OCI-LY3 (cell line): ENCODE results near the gene TRA2A.

ENCODE experiments used
- H2AFZ ChIP-seq: fragments of 200-600, 300-600 bp; shearing (Covaris generic); 2 replicates; pipeline ENCODE4 v1.6.0; 2014; ENCODE audit warnings: antibody characterized with exemption, low read depth, low read length
- H3K27ac ChIP-seq: fragments of 200-600, 300-600 bp; sonication (generic); 2 replicates; pipeline ENCODE4 v1.5.1; 2014; ENCODE audit warnings: mild to moderate bottlenecking, low read length, moderate library complexity, mixed read lengths
- H3K27me3 ChIP-seq: fragments of 200-600, 300-600 bp; sonication (generic); 2 replicates; pipeline ENCODE4 v1.6.1; 2014; ENCODE audit warnings: low read depth, low read length, mixed read lengths
- H3K36me3 ChIP-seq: fragments of 200-600, 300-600 bp; sonication (generic); replicated peaks from 2 replicates; pipeline ENCODE3; 2014; ENCODE audit warnings: low read depth, low read length, mixed read lengths
- H3K4me1 ChIP-seq: fragments of 300-600, 200-600 bp; sonication (generic); 2 replicates; pipeline ENCODE4 v1.6.1; 2014; ENCODE audit warnings: low read length, mixed read lengths
- H3K4me2 ChIP-seq: fragments of 200-600, 300-600 bp; sonication (generic); 2 replicates; pipeline ENCODE4 v1.6.1; 2014; ENCODE audit warnings: low read length, mixed read lengths
- H3K4me3 ChIP-seq: fragments of 300-600, 200-600 bp; sonication (generic); 2 replicates; pipeline ENCODE4 v1.5.1; 2014; ENCODE audit warnings: antibody characterized with exemption, mild to moderate bottlenecking, low read length, moderate library complexity
- H3K79me2 ChIP-seq: fragments of 300-600, 200-600 bp; shearing (Covaris generic); 2 replicates; pipeline ENCODE4 v1.6.1; 2014; ENCODE audit warnings: mild to moderate bottlenecking, low read length, mixed read lengths
- H3K9ac ChIP-seq: fragments of 300-600, 200-600 bp; shearing (Covaris generic); 2 replicates; pipeline ENCODE4 v1.6.0; 2014; ENCODE audit warnings: mild to moderate bottlenecking, low read length, moderate library complexity
- H3K9me3 ChIP-seq: fragments of 200-600, 300-600 bp; shearing (Covaris generic); 2 replicates; pipeline ENCODE4 v1.6.1; 2014; ENCODE audit warnings: low read length, mixed read lengths; ENCODE audit not compliant: insufficient read depth
- H4K20me1 ChIP-seq: fragments of 200-600, 300-600 bp; sonication (generic); 2 replicates; pipeline ENCODE4 v1.6.1; 2016; ENCODE audit warnings: low read length, mixed read lengths; ENCODE audit not compliant: insufficient read depth
- CTCF ChIP-seq: fragments of 200-600, 300-600 bp; sonication (generic); IDR thresholded peaks from 2 replicates; pipeline ENCODE4 v1.5.1; 2014; ENCODE audit warnings: antibody characterized with exemption, low read length, low read depth
- EZH2phosphoT487 ChIP-seq: fragments of 200-600 bp; shearing (Covaris generic); IDR thresholded peaks from 2 replicates; pipeline ENCODE4 v1.6.1; 2018; ENCODE audit warnings: antibody characterized with exemption, mixed run types, low read depth

Gene TRA2A

GRCh38 chr7:23477157-23477499, 54.7 kb downstream of the TRA2A start:
- no peak overlapping the region for H3K9ac ChIP-seq
- TF ChIP-seq CTCF = no peak
- TF ChIP-seq EZH2phosphoT487 = no peak
- peaks cover 16% of the 10 kb centered on the region; the same call in 1 of the 2 replicates for H3K4me1 ChIP-seq
- H3K36me3 ChIP-seq = no peaks in the 10 kb centered on the region
- no peaks in the 10 kb centered on the region for H4K20me1 ChIP-seq
- H3K4me2 ChIP-seq = peak overlapping the region; percentile 76; the same call in 1 of the 2 replicates
- no peaks in the 10 kb centered on the region for H3K27me3 ChIP-seq
- H2AFZ ChIP-seq = no peak overlapping the region
- H3K4me3 ChIP-seq = no peak overlapping the region
- H3K9me3 ChIP-seq = no peaks in the 10 kb centered on the region
- H3K79me2 ChIP-seq = peaks cover 43% of the 10 kb centered on the region
- no peak overlapping the region for H3K27ac ChIP-seq

- H3K27me3 ChIP-seq = no peaks in the 10 kb centered on the region
- H3K9ac ChIP-seq = peak overlapping the region; percentile 91
- no peaks in the 10 kb centered on the region for H3K36me3 ChIP-seq
- H3K9me3 ChIP-seq = no peaks in the 10 kb centered on the region
- no peak overlapping the region for H2AFZ ChIP-seq
- no peak overlapping the region for H3K27ac ChIP-seq
- H3K4me2 ChIP-seq = peak overlapping the region; percentile 76
- TF ChIP-seq CTCF (no peak), EZH2phosphoT487 (no peak)
- H3K4me3 ChIP-seq = peak overlapping the region; percentile 93; the same call in 1 of the 2 replicates
- no peaks in the 10 kb centered on the region for H4K20me1 ChIP-seq
- peaks cover 46% of the 10 kb centered on the region for H3K79me2 ChIP-seq
- H3K4me1 ChIP-seq = peaks cover 16% of the 10 kb centered on the region; the same call in 1 of the 2 replicates
Observed at GRCh38 chr7:23476286-23477156, 55.3 kb downstream of the TRA2A start.

- TF ChIP-seq CTCF = no peak
- no peak for TF ChIP-seq EZH2phosphoT487
- Histone ChIP-seq H3K27ac (peak overlapping the region; percentile 87), H3K27me3 (no peaks in the 10 kb centered on the region), H3K36me3 (no peaks in the 10 kb centered on the region), H3K9me3 (no peaks in the 10 kb centered on the region), H3K79me2 (peaks cover 46% of the 10 kb centered on the region), H2AFZ (no peak overlapping the region), H3K4me2 (peak overlapping the region; percentile 76), H3K4me3 (peak overlapping the region; percentile 93), H3K9ac (peak overlapping the region; percentile 91), H4K20me1 (no peaks in the 10 kb centered on the region), H3K4me1 (peaks cover 16% of the 10 kb centered on the region; the same call in 1 of the 2 replicates)
Observed at GRCh38 chr7:23475576-23475839, 56.3 kb downstream of the TRA2A start.

GRCh38 chr7:23474829-23475575, 56.8 kb downstream of the TRA2A start:
- TF ChIP-seq EZH2phosphoT487 (no peak), CTCF (no peak)

More at GRCh38 chr7:23474829-23475575, 56.8 kb downstream of the TRA2A start:
- Histone ChIP-seq H3K4me3 (peak overlapping the region; percentile 93), H2AFZ (peak overlapping the region; percentile 47; the same call in 1 of the 2 replicates), H3K27ac (peak overlapping the region; percentile 87), H3K9me3 (no peaks in the 10 kb centered on the region), H3K79me2 (peaks cover 48% of the 10 kb centered on the region), H3K4me1 (peaks cover 16% of the 10 kb centered on the region; the same call in 1 of the 2 replicates), H3K4me2 (peak overlapping the region; percentile 76), H3K36me3 (no peaks in the 10 kb centered on the region), H4K20me1 (no peaks in the 10 kb centered on the region), H3K9ac (peak overlapping the region; percentile 91), H3K27me3 (no peaks in the 10 kb centered on the region)
